Jurkat, Clone E6-1 (cell line): ENCODE results near the gene TMEM35B.
"Not testable (repeated sequence)": the region's sequence is repeated elsewhere in the genome, so short reads cannot be mapped to it uniquely, and the experiment has no call there.

Experiments
- DNase-seq: peaks from one replicate; pipeline ENCODE4 v3.0.0-alpha.2; 2011; ENCODE audit warnings: low read depth, low spot score
- H3K4me3 ChIP-seq: 2 replicates; pipeline ENCODE4 v1.5.1; 2011; ENCODE audit warnings: mild to moderate bottlenecking, low read length, control low read depth, moderate library complexity

The TMEM35B gene

DNA sequence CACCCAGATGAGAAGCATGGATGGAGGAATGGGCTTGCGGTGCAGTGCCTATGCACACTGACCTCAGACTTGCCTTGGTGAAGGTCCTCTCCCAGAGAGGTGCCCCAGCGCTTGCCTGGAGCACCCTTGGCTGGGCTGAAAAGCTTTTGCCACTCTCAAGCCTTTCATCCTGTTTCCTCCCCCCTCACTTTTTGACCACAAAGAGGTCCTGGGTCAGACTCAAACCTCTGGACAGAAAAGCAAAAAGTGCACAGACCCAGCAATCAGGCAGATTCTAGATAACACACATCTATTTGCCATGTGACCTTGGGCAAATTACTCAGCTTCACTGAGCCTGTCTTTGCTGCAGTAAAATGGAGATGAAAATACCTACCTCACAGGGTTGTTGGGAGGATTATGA lies 7.3 kb downstream of the TMEM35B start:
- H3K4me3 ChIP-seq: no peak overlapping the region
- no peak for DNase-seq

DNA sequence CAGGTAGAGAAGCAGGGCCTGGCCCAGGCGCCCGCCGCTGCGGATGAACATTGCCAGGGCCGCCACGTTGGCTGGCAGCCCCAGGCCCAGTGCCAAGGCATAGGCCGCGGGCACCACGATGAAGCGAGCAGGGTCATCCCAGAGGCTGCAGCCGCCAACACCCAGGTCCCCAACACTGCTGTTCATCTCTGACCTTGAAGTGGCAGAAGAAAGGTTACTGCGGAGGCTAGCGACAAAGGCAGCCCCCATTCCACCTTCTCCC lies 8.0 kb downstream of the TMEM35B start:
- no peak overlapping the region for H3K4me3 ChIP-seq
- no peak for DNase-seq

DNA sequence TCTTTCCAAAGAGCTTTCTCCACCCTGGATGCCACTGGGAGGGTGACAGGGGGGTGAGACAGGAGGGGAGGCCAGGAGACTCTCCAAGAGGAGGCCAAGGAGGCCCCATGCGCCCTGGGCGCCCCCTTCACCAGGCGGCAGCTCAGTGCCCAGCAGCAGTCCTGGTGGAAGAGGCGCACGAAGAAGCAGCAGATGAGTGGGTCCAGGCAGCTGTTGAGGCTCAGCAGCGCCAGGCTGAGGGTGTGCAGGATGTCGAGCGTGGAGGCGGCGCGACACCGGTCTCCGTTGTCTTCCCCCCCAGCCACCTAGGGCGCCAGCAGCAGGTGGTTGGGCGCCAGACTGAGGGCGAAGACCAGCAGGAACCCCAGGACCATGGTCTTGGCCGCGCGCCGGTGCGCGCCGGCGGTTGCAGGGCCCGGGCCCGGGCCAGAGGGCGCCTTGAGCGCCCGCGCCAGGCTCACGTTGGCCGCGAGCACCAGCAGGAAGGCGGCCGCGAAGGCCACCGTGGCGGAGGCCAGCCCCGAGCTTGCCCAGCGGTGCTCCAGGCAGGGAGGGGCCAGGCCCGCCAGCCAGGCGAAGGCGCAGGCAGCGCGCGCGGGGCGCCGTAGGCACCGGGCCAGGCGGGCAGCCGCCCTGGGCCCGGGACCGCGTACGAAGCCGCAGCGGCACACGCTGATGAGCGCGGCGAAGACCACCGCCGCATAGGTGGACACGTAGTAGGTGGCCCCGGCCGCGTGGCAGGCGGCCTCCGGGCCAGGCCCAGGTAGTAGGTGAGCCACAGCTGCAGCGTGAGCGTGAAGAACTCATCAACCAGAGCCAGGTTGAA lies 8.6 kb downstream of the TMEM35B start:
- DNase-seq: no peak
- H3K4me3 ChIP-seq: no peak overlapping the region

DNA sequence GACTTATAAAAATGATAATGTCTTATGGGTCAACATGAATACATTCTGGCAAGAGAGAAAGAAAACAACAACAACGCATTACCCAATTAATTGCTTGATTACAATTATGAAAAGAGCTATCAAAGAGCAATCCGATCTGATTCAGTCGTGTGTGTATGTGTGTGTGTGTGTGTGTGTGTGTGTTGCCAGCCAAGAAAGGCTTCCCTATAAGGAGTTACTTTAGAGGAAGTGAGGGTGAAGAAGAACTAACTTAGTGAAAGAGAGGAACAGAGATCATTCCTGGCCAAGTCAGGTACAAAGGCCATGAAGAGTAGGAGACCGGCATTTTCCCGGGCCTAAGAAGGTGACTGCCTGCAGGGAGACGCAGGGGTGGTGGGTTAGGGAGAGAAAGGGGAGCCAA lies 9.4 kb downstream of the TMEM35B start:
- DNase-seq: no peak
- no peak overlapping the region for H3K4me3 ChIP-seq

GRCh38 chr1:34975338-34975737 lies 9.8 kb downstream of the TMEM35B start:
- DNase-seq: no peak
- no peak overlapping the region for H3K4me3 ChIP-seq

GRCh38 chr1:34974626-34975025 lies 10.5 kb downstream of the TMEM35B start:
- no peak overlapping the region for H3K4me3 ChIP-seq
- no peak for DNase-seq

- DNase-seq: no peak
- H3K4me3 ChIP-seq: no peak overlapping the region
Observed at GRCh38 chr1:34973326-34973725, 11.8 kb downstream of the TMEM35B start.

GRCh38 chr1:34970829-34971228 lies 14.3 kb downstream of the TMEM35B start:
- no peak overlapping the region for H3K4me3 ChIP-seq
- DNase-seq: no peak

DNA sequence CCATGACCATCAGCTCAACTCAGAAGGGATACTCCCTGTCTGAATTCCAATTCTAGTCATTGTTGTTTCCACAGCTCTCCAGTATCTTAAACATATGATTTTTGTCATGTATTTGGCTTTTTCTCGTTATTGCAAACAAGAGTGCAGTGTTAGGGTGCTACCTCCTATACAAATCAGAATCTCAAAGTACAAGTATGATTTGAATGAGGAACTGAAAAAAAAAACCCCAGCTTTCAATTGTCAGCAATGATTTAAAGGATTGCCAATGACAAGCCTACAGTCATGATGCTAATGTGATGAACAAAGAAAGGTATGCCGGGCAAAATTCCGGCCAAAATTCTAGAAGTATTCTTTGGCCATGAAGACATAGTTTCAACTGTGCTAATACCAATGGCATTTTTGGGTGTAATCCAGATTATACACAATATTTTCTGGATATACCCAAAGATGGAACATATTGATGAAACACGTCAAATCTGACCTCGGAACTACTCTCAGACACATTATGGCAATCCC lies 14.9 kb downstream of the TMEM35B start:
- no peak overlapping the region for H3K4me3 ChIP-seq
- DNase-seq: no peak

- DNase-seq, H3K4me3 ChIP-seq: not testable (repeated sequence)
Observed at GRCh38 chr1:34968297-34968696, 16.9 kb downstream of the TMEM35B start.

DNA sequence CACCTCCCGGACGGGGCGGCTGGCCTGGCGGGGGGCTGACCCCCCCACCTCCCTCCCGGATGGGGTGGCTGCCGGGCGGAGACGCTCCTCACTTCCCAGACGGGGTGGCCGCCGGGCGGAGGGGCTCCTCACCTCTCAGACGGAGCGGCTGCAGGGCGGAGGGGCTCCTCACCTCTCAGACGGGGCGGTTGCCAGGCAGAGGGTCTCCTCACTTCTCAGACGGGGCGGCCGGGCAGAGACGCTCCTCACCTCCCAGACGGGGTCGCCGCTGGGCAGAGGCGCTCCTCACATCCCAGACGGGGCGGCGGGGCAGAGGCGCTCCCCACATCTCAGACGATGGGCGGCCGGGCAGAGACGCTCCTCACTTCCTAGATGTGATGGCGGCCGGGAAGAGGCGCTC lies 17.5 kb downstream of the TMEM35B start:
- not testable (repeated sequence) for DNase-seq, H3K4me3 ChIP-seq

- H3K4me3 ChIP-seq: no peak overlapping the region
- DNase-seq: no peak
Observed at GRCh38 chr1:34965597-34965996, 19.6 kb downstream of the TMEM35B start.

GRCh38 chr1:34950428-34950827 lies 34.7 kb downstream of the TMEM35B start:
- no peak overlapping the region for H3K4me3 ChIP-seq
- DNase-seq: no peak

- DNase-seq, H3K4me3 ChIP-seq: not testable (repeated sequence)
Observed at GRCh38 chr1:34948739-34949138, 36.4 kb downstream of the TMEM35B start.

DNA sequence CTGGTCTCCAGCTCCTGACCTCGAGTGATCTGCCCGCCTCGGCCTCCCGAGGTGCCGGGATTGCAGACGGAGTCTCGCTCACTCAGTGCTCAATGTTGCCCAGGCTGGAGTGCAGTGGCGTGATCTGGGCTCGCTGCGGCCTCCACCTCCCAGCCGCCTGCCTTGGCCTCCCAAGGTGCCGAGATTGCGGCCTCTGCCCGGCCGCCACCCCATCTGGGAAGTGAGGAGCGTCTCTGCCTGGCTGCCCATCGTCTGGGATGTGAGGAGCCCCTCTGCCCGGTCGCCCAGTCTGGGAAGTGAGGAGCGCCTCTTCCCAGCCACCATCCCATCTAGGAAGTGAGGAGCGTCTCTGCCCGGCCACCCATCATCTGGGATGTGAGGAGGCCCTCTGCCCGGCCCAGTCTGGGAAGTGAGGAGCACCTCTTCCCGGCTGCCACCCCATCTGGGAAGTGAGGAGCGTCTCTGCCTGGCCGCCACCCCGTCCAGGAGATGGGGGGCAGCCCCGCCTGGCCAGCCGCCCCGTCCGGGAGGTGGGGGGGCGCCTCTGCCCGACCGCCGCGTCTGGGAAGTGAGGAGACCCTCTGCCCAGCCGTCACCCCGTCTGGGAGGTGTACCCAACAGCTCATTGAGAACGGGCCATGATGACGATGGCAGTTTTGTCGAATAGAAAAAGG lies 37.4 kb downstream of the TMEM35B start:
- DNase-seq: not testable (repeated sequence)

DNA sequence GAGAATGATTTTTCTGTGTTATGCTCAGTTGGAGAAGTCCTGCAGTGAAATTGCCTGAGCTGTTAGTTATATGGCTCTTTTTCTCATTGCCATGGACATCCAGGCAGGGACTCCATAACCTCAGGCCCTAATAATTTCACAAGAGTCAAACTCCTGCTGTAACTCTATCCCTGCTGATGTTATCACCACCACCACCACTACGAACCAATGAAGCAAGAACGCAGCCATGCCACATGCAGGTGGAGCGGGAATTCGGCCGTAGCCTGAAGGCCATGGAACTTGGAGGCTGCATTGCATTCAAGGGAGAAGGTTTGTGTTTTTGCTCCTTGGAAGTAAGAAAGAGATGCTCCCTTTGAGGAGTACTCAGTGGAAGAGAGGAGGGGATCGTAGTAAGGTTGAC lies 38.9 kb downstream of the TMEM35B start:
- no peak overlapping the region for H3K4me3 ChIP-seq
- DNase-seq: no peak

More for the DNA sequence above, 37.4 kb downstream of the TMEM35B start:
- not testable (repeated sequence) for H3K4me3 ChIP-seq

- H3K4me3 ChIP-seq, DNase-seq: not testable (repeated sequence)
Observed at GRCh38 chr1:34941798-34942197, 43.3 kb downstream of the TMEM35B start.
